Spinal cord (tissue), 10 donors: Measurements from ENCODE around the gene CERT1. TPM values are rescaled to one million over a fixed set of nuclear protein-coding genes. Genes with fewer than 3 reads are reported as not detected.

ENCODE experiments used
- DNase-seq, 6 donors: peaks; one replicate each; pipeline versions ENCODE4 v3.0.0 to v3.0.0-alpha.2; 2013 to 2015; ENCODE audit warnings: low spot score in 6 of 6, low read depth in 4 of 6
- H3K27ac ChIP-seq: one replicate; pipeline ENCODE4 v1.5.1; 2013; ENCODE audit warnings: low read depth, low read length, control low read depth
- H3K27me3 ChIP-seq: one replicate; pipeline ENCODE4 v1.6.1; 2013; ENCODE audit warnings: low read length; ENCODE audit not compliant: control insufficient read depth, insufficient read depth
- H3K36me3 ChIP-seq: one replicate; pipeline ENCODE4 v1.6.1; 2013; ENCODE audit warnings: low read length; ENCODE audit not compliant: control insufficient read depth, insufficient read depth
- H3K4me1 ChIP-seq: one replicate; pipeline ENCODE4 v1.6.1; 2013; ENCODE audit warnings: low read length; ENCODE audit not compliant: control insufficient read depth, insufficient read depth
- H3K4me3 ChIP-seq: one replicate; pipeline ENCODE4 v1.5.1; 2013; ENCODE audit warnings: low read depth, low read length, control low read depth
- H3K9me3 ChIP-seq: one replicate; pipeline ENCODE4 v1.6.1; 2013; ENCODE audit warnings: low read length; ENCODE audit not compliant: control insufficient read depth, insufficient read depth
- WGBS: methylation state at CpG from one replicate; pipeline ENCODE4 v1.1.5; 2013; ENCODE audit warnings: missing lambda C conversion rate; ENCODE audit not compliant: insufficient coverage; 5-methylcytosine and 5-hydroxymethylcytosine counted together
- polyA plus RNA-seq, 2 donors: library from polyadenylated mRNA; unstranded; fragments of 120-200 nt; gene quantifications; one replicate each; pipeline ENCODE4 v1.2.1, GENCODE V29; 2013; ENCODE audit not compliant: insufficient read length in 2 of 2
- total RNA-seq, 2 donors: library from RNA; depleted of rRNA in 1 of 2; stranded (reverse); fragments of 120-200 nt in 1 of 2; fragments of >200 nt in 1 of 2; gene quantifications; one replicate each; pipeline versions ENCODE4 v1.2.3 to v1.2.4, GENCODE V29; 2013 to 2014
- donor health status: healthy.

CERT1 gene
- total and polyA plus RNA-seq, 4 donors: 25.3 to 73.2 (median 42.5) TPM

GRCh38 chr5:75469017-75469416 is 42.4 kb downstream of the CERT1 start:
- no peak for DNase-seq
- WGBS: 100% methylated on average over 1 of the region's 1 CpG

GRCh38 chr5:75468593-75468992 is 42.8 kb downstream of the CERT1 start:
- Histone ChIP-seq H3K4me1 (no peaks in the 10 kb centered on the region), H3K4me3 (no peak overlapping the region), H3K27ac (no peak overlapping the region), H3K9me3 (peaks cover 18% of the 10 kb centered on the region), H3K27me3 (no peaks in the 10 kb centered on the region), H3K36me3 (no peaks in the 10 kb centered on the region)
- 100% methylated on average over 2 of the region's 2 CpGs for WGBS
- DNase-seq: no peak

More at GRCh38 chr5:75469017-75469416, 42.4 kb downstream of the CERT1 start:
- Histone ChIP-seq H3K4me1 (no peaks in the 10 kb centered on the region), H3K27ac (no peak overlapping the region), H3K36me3 (no peaks in the 10 kb centered on the region), H3K9me3 (peaks cover 18% of the 10 kb centered on the region), H3K27me3 (no peaks in the 10 kb centered on the region), H3K4me3 (no peak overlapping the region)

- no peaks in the 10 kb centered on the region for H3K4me1 ChIP-seq
- no peak for DNase-seq
- no peak overlapping the region for H3K27ac ChIP-seq
- peaks cover 18% of the 10 kb centered on the region for H3K9me3 ChIP-seq
- no peaks in the 10 kb centered on the region for H3K36me3 ChIP-seq
- no peaks in the 10 kb centered on the region for H3K27me3 ChIP-seq
- 46% methylated on average over 2 of the region's 6 CpGs for WGBS
- no peak overlapping the region for H3K4me3 ChIP-seq
Observed at GRCh38 chr5:75466006-75466716, 45.3 kb downstream of the CERT1 start.

GRCh38 chr5:75465480-75465879 is 45.9 kb downstream of the CERT1 start:
- no peaks in the 10 kb centered on the region for H3K4me1 ChIP-seq
- H3K9me3 ChIP-seq: peaks cover 14% of the 10 kb centered on the region
- no peaks in the 10 kb centered on the region for H3K27me3 ChIP-seq
- no peak overlapping the region for H3K4me3 ChIP-seq
- WGBS: no CpG with 5 or more reads among the region's 1 CpG
- peak in 5 of 6 donors; percentile 8 to 72 (median 14) for DNase-seq
- no peak overlapping the region for H3K27ac ChIP-seq
- H3K36me3 ChIP-seq: no peaks in the 10 kb centered on the region

- DNase-seq: no peak
- H3K4me1 ChIP-seq: no peaks in the 10 kb centered on the region
- no peak overlapping the region for H3K27ac ChIP-seq
- 93% methylated on average over 2 of the region's 2 CpGs for WGBS
- H3K9me3 ChIP-seq: peaks cover 4% of the 10 kb centered on the region
- no peak overlapping the region for H3K4me3 ChIP-seq
- no peaks in the 10 kb centered on the region for H3K27me3 ChIP-seq
- H3K36me3 ChIP-seq: no peaks in the 10 kb centered on the region
Observed at GRCh38 chr5:75463726-75464125, 47.7 kb downstream of the CERT1 start.

DNA sequence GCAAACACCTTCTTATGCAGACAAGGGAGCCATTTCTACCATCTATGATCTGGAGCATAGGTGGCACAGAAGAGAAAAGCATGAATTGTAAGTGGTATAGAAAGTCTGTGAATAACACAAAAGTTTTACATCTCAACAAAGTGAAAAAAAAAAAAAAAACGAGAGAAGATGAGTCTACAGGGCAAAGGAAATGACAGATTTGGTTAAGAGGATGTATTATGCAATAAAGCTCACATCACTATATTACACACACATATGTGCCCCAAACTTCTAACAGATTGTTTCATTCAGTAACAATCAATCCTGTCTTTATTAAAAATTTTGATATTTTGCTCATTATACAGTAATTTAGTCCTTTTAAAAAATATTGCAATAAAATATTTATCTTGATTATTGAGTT is 49.8 kb downstream of the CERT1 start:
- Histone ChIP-seq H3K27ac (no peak overlapping the region), H3K36me3 (no peaks in the 10 kb centered on the region), H3K9me3 (no peaks in the 10 kb centered on the region), H3K4me1 (no peaks in the 10 kb centered on the region), H3K4me3 (no peak overlapping the region), H3K27me3 (no peaks in the 10 kb centered on the region)
- no peak for DNase-seq
- WGBS: no CpG with 5 or more reads among the region's 1 CpG

- WGBS: 53% methylated on average over 2 of the region's 8 CpGs
- Histone ChIP-seq H3K4me1 (no peaks in the 10 kb centered on the region), H3K36me3 (no peaks in the 10 kb centered on the region), H3K27ac (no peak overlapping the region), H3K27me3 (no peaks in the 10 kb centered on the region), H3K9me3 (no peaks in the 10 kb centered on the region), H3K4me3 (no peak overlapping the region)
- peak in 1 of 6 donors; percentile 21 for DNase-seq
Observed at GRCh38 chr5:75460942-75461610, 50.4 kb downstream of the CERT1 start.

DNA sequence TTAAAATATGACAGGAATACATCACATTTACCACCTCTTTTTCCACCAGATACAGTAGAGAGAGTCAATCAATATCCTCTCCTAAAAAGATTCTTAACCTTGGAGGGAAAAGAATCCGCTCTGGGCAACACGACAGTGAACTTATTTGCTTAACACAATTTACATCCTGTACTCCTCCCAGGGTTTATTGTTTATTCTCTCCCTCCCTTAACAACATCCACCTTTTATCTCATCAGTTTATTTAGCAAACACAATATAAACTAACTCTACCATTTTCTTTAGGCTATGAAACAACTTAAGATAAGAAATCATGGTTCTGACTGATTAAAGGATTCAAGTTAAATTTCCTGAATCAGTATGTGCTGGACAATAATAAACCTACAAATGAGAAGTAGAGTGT is 50.9 kb downstream of the CERT1 start:
- Histone ChIP-seq H3K27ac (no peak overlapping the region), H3K36me3 (no peaks in the 10 kb centered on the region), H3K27me3 (no peaks in the 10 kb centered on the region), H3K4me3 (no peak overlapping the region), H3K4me1 (no peaks in the 10 kb centered on the region), H3K9me3 (no peaks in the 10 kb centered on the region)
- 83% methylated on average over 1 of the region's 2 CpGs for WGBS
- DNase-seq: no peak

DNA sequence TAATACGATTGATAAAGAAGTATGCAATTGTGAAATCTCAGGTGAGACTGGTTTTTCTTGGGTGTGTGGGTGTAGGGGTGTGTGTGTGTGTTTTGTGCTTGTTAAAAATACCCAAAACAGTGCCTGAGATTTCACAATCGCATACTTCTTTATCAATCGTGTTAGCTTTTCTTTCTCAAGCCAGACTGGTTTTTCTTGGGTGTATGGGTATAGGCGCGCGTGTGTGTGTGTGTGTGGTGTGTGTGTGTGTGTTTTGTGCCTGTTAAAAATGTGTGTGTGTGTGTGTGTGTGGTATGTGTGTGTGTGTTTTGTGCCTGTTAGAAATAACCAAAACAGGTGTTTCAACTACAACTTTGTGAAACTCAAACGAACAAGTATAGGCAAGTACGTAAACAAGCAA is 53.7 kb downstream of the CERT1 start:
- H3K27me3 ChIP-seq: no peaks in the 10 kb centered on the region
- WGBS: 100% methylated on average over 2 of the region's 8 CpGs
- no peaks in the 10 kb centered on the region for H3K36me3 ChIP-seq
- no peak overlapping the region for H3K4me3 ChIP-seq
- DNase-seq: no peak
- H3K27ac ChIP-seq: no peak overlapping the region
- no peaks in the 10 kb centered on the region for H3K9me3 ChIP-seq
- no peaks in the 10 kb centered on the region for H3K4me1 ChIP-seq

DNA sequence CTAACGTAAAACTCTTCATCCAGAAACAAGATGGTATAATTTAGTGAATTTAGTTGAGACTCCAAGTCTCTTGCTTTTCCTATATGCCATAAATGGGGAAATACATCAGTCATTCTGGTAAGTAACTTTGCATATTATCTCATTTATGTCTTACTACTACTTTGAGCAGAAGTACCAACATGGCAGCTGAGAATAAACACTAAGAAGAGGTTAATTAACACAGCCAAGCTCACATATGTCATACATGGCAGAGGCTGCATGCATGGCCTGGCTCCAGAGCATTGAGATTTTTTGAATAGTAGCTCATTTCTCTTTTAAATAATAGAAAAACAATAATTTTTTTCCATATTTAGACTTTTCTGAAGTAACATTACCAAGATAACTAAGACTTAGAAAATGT is 54.3 kb downstream of the CERT1 start:
- H3K36me3 ChIP-seq: no peaks in the 10 kb centered on the region
- H3K27ac ChIP-seq: no peak overlapping the region
- WGBS: no CpG with 5 or more reads among the region's 1 CpG
- no peaks in the 10 kb centered on the region for H3K4me1 ChIP-seq
- no peaks in the 10 kb centered on the region for H3K27me3 ChIP-seq
- no peak overlapping the region for H3K4me3 ChIP-seq
- DNase-seq: peak in 1 of 6 donors; percentile 60
- H3K9me3 ChIP-seq: no peaks in the 10 kb centered on the region
